HCT116 (cell line): ENCODE measurements around the gene C1orf21. TPM values are rescaled to one million over a fixed set of nuclear protein-coding genes. Genes with fewer than 3 reads are reported as not detected.

Experiments used
- ATAC-seq: fragments of 200-7000 bp; cut with Tn5 transposase; 2 replicates; pipeline ENCODE4 v1.9.1; 2020; ENCODE audit warnings: mild to moderate bottlenecking, moderate library complexity
- BruUV-seq: library from RNA; stranded (reverse); fragments of 400-500 nt; replicated peaks from 2 replicates; lab custom pipeline; 2021; lab: Mats Ljungman, UMichigan
- CTCF ChIA-PET: fragments of 300-600 bp; sonication (Branson Sonifier 250); formaldehyde crosslinking; loops from one replicate; lab custom pipeline; 2021; ENCODE audit warnings: antibody characterized with exemption; lab: Charles Lee
- POLR2A ChIA-PET: fragments of 300-600, 350-600 bp; sonication (Branson Sonifier 250); formaldehyde crosslinking; loops from one replicate; lab custom pipeline; 2021; ENCODE audit warnings: antibody characterized with exemption; lab: Charles Lee
- RAD21 ChIA-PET, 2 experiments: fragments of 300-600 bp; sonication (Branson Sonifier 250); formaldehyde crosslinking; loops; one replicate each; lab custom pipeline; 2023; ENCODE audit warnings: low total read pairs in 2 of 2; ENCODE audit not compliant: uncharacterized antibody in 2 of 2, unreplicated experiment in 2 of 2, low non-redundant PET in 1 of 2; lab: Charles Lee
- DNase-seq: peaks from one replicate; pipeline ENCODE4 v3.0.0-alpha.2; 2010; ENCODE audit warnings: low read depth, low spot score
- H2AFZ ChIP-seq: fragments of 200-600 bp; shearing (Covaris generic), sonication (generic); 2 replicates; pipeline ENCODE4 v1.6.1; 2017; ENCODE audit warnings: low read depth, mixed run types, mixed read lengths, antibody characterized with exemption, low read length; ENCODE audit not compliant: poor library complexity, severe bottlenecking
- H3K27ac ChIP-seq: 2 replicates; pipeline ENCODE4 v1.5.1; 2012; ENCODE audit warnings: low read depth, low read length
- H3K27me3 ChIP-seq: fragments of 200-600 bp; sonication (generic); 2 replicates; pipeline ENCODE4 v1.6.1; 2016; ENCODE audit warnings: mixed run types, low read length, mixed read lengths; ENCODE audit not compliant: insufficient read depth
- H3K36me3 ChIP-seq, 2 experiments: fragments of 200-500 bp in 1 of 2; fragments of 200-600 bp in 1 of 2; sonication (Bioruptor generic) in 1 of 2; sonication (generic) in 1 of 2; 2 replicates each; pipeline versions ENCODE4 v1.5.1 to v1.6.1; 2014 to 2016; ENCODE audit warnings: low read length in 2 of 2, inconsistent platforms in 1 of 2, mixed read lengths in 1 of 2, mixed run types in 1 of 2; ENCODE audit not compliant: insufficient read depth in 2 of 2, control insufficient read depth in 1 of 2
- H3K4me1 ChIP-seq, 2 experiments: fragments of 200-600 bp in 1 of 2; sonication (generic) in 1 of 2; 2 replicates each; pipeline versions ENCODE4 v1.5.1 to v1.6.1; 2012 to 2017; ENCODE audit warnings: low read length in 2 of 2, inconsistent platforms in 1 of 2, mild to moderate bottlenecking in 1 of 2, mixed read lengths in 1 of 2, mixed run types in 1 of 2, moderate library complexity in 1 of 2; ENCODE audit not compliant: insufficient read depth in 2 of 2, control insufficient read depth in 1 of 2
- H3K4me2 ChIP-seq: fragments of 200-600 bp; sonication (generic); 2 replicates; pipeline ENCODE4 v1.6.1; 2017; ENCODE audit warnings: mixed run types, low read length, mixed read lengths
- H3K4me3 ChIP-seq, 2 experiments: fragments of 200-600 bp in 1 of 2; sonication (generic) in 1 of 2; replicated peaks in 1 of 2; 2 replicates each; pipeline ENCODE4 v1.5.1; 2011 to 2016; ENCODE audit warnings: low read length in 2 of 2, control low read depth in 1 of 2, low read depth in 1 of 2, mild to moderate bottlenecking in 1 of 2, mixed read lengths in 1 of 2, mixed run types in 1 of 2
- H3K79me2 ChIP-seq: fragments of 200-600 bp; sonication (generic); 2 replicates; pipeline ENCODE4 v1.6.1; 2017; ENCODE audit warnings: mild to moderate bottlenecking, mixed run types, low read length, moderate library complexity, mixed read lengths; ENCODE audit not compliant: insufficient read depth
- H3K9ac ChIP-seq: fragments of 200-600 bp; sonication (generic); 2 replicates; pipeline ENCODE4 v1.6.1; 2016; ENCODE audit warnings: low read length, mixed read lengths
- H3K9me2 ChIP-seq: fragments of 200-600 bp; sonication (generic), shearing (Covaris generic); 2 replicates; pipeline ENCODE4 v1.6.1; 2017; ENCODE audit warnings: mixed run types, mild to moderate bottlenecking, moderate library complexity; ENCODE audit not compliant: insufficient read depth
- H3K9me3 ChIP-seq, 2 experiments: fragments of 200-500 bp in 1 of 2; fragments of 200-600 bp in 1 of 2; sonication (Bioruptor generic) in 1 of 2; sonication (generic) in 1 of 2; 2 replicates each; pipeline ENCODE4 v1.6.1; 2014 to 2017; ENCODE audit warnings: low read length in 2 of 2, mixed read lengths in 2 of 2, inconsistent platforms in 1 of 2, low read depth in 1 of 2, mild to moderate bottlenecking in 1 of 2, mixed run types in 1 of 2, moderate library complexity in 1 of 2; ENCODE audit not compliant: control insufficient read depth in 1 of 2, insufficient read depth in 1 of 2
- H4K20me1 ChIP-seq: fragments of 200-600 bp; sonication (generic), shearing (Covaris generic); 2 replicates; pipeline ENCODE4 v1.6.1; 2017; ENCODE audit warnings: mixed run types, mild to moderate bottlenecking, moderate library complexity; ENCODE audit not compliant: insufficient read depth
- SP1 ChIP-seq: IDR thresholded peaks from 2 replicates; pipeline ENCODE4 v1.6.1; 2012; ENCODE audit warnings: low read depth
- ZNF274 ChIP-seq: fragments of 200-500 bp; sonication (Bioruptor generic); IDR thresholded peaks from 2 replicates; pipeline ENCODE4 v1.6.1; 2014; ENCODE audit warnings: mild to moderate bottlenecking, low read depth, low read length, inconsistent platforms
- intact Hi-C: fragments of 100-400 bp; cut with micrococcal nuclease; formaldehyde crosslinking; loops from 2 replicates; pipeline ENCODE4 v1.10.0; 2022
- total RNA-seq: library from RNA; stranded (reverse); gene quantifications from one replicate; pipeline ENCODE4 v1.2.1, GENCODE V29; 2021; ENCODE audit not compliant: unreplicated experiment
- TF ChIP-seq, protein P1 (sequence below): IDR thresholded peaks from 2 replicates; pipeline ENCODE4 v1.6.1; 2012
- TF ChIP-seq, protein P2 (sequence below): IDR thresholded peaks from 2 replicates; pipeline ENCODE4 v1.6.1; 2011; ENCODE audit warnings: mild to moderate bottlenecking, low read length, moderate library complexity; ENCODE audit not compliant: insufficient replicate concordance; ENCODE audit errors: extremely low read depth
- TF ChIP-seq, protein P3 (sequence below): IDR thresholded peaks from 2 replicates; pipeline ENCODE4 v1.6.1; 2012

C1orf21 gene
- total RNA-seq, 1 experiment from 2014 or later = 8.9 TPM

DNA sequence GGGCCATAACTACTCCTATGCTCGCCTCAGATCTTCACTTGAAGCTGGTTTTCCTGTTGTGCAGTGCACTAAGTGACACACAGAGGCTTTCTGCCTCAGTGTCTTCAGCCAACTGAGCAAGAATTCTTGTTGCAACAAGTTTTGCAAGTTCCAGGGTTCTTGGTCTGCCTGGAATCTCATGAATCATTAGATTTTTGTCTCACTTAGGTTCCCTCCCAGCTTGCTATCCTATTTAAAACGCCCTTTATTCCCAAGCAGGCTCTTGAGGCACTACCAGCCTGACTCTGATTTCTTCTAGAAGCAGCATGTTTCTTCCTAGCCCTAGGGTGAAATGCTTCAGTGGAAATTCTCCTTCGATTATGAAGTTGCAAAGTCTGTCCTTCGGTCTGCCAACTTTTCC lies 158.8 kb downstream of the C1orf21 start:
- DNase-seq = no peak
- Histone ChIP-seq H3K9me2 (no peaks in the 10 kb centered on the region), H3K4me1 (no peaks in the 10 kb centered on the region), H3K79me2 (no peaks in the 10 kb centered on the region), H3K4me2 (no peak overlapping the region), H3K27me3 (no peaks in the 10 kb centered on the region), H3K4me3 (no peak overlapping the region), H3K9me3 (no peaks in the 10 kb centered on the region), H3K36me3 (no peaks in the 10 kb centered on the region), H3K9ac (no peak overlapping the region), H2AFZ (no peak overlapping the region), H3K27ac (no peak overlapping the region), H4K20me1 (no peaks in the 10 kb centered on the region)
- CTCF ChIA-PET = no interaction called here
- TF ChIP-seq ZNF274 = no peak
- TF ChIP-seq, protein P1, sequence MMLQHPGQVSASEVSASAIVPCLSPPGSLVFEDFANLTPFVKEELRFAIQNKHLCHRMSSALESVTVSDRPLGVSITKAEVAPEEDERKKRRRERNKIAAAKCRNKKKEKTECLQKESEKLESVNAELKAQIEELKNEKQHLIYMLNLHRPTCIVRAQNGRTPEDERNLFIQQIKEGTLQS = no peak
- TF ChIP-seq, protein P2, sequence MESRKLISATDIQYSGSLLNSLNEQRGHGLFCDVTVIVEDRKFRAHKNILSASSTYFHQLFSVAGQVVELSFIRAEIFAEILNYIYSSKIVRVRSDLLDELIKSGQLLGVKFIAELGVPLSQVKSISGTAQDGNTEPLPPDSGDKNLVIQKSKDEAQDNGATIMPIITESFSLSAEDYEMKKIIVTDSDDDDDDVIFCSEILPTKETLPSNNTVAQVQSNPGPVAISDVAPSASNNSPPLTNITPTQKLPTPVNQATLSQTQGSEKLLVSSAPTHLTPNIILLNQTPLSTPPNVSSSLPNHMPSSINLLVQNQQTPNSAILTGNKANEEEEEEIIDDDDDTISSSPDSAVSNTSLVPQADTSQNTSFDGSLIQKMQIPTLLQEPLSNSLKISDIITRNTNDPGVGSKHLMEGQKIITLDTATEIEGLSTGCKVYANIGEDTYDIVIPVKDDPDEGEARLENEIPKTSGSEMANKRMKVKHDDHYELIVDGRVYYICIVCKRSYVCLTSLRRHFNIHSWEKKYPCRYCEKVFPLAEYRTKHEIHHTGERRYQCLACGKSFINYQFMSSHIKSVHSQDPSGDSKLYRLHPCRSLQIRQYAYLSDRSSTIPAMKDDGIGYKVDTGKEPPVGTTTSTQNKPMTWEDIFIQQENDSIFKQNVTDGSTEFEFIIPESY = no peak
- RAD21 ChIA-PET = no interaction called here
- intact Hi-C loops = no loop called here
- POLR2A ChIA-PET = no interaction called here
- ATAC-seq = no peak
- BruUV-seq = no TSS peak

DNA sequence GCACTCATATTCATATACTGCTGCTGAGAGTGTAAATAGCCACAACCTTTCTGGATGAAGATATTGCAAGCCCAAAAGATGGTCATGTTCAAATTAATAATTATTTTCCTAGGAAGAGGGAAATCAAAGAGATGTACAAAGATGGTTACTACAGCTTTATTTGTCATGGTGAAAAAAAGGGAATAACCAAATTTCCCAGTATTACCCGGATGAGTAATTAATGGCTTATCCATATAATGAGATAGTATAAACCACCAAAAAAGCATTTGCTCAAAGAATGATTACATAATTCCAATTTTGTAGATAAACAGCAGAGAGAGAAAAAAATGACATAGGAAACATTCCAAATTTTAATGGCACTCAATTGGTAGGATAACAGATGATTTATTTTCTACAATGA lies 165.6 kb downstream of the C1orf21 start:
- H3K4me2 ChIP-seq = no peak overlapping the region
- POLR2A ChIA-PET = no interaction called here

More for the DNA sequence above, 165.6 kb downstream of the C1orf21 start:
- no peaks in the 10 kb centered on the region for H3K79me2 ChIP-seq
- no peak overlapping the region for H2AFZ ChIP-seq
- ATAC-seq (no peak), DNase-seq (no peak)
- RAD21 ChIA-PET = no interaction called here
- no peaks in the 10 kb centered on the region for H3K9me2 ChIP-seq
- no peak overlapping the region for H3K9ac ChIP-seq
- CTCF ChIA-PET = no interaction called here
- no TSS peak for BruUV-seq
- no peaks in the 10 kb centered on the region for H3K9me3 ChIP-seq
- intact Hi-C loops = no loop called here
- no peaks in the 10 kb centered on the region for H3K27me3 ChIP-seq
- no peak for TF ChIP-seq SP1
- TF ChIP-seq, protein P3, sequence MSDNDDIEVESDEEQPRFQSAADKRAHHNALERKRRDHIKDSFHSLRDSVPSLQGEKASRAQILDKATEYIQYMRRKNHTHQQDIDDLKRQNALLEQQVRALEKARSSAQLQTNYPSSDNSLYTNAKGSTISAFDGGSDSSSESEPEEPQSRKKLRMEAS = no peak
- TF ChIP-seq, all 23 proteins: peak for 0
- Histone ChIP-seq H3K4me1 (no peaks in the 10 kb centered on the region), H3K27ac (no peak overlapping the region), H4K20me1 (no peaks in the 10 kb centered on the region), H3K36me3 (no peaks in the 10 kb centered on the region), H3K4me3 (no peak overlapping the region)
